ENCODE results near the gene ABHD2.

Gene ABHD2, protein sequence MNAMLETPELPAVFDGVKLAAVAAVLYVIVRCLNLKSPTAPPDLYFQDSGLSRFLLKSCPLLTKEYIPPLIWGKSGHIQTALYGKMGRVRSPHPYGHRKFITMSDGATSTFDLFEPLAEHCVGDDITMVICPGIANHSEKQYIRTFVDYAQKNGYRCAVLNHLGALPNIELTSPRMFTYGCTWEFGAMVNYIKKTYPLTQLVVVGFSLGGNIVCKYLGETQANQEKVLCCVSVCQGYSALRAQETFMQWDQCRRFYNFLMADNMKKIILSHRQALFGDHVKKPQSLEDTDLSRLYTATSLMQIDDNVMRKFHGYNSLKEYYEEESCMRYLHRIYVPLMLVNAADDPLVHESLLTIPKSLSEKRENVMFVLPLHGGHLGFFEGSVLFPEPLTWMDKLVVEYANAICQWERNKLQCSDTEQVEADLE

DNA sequence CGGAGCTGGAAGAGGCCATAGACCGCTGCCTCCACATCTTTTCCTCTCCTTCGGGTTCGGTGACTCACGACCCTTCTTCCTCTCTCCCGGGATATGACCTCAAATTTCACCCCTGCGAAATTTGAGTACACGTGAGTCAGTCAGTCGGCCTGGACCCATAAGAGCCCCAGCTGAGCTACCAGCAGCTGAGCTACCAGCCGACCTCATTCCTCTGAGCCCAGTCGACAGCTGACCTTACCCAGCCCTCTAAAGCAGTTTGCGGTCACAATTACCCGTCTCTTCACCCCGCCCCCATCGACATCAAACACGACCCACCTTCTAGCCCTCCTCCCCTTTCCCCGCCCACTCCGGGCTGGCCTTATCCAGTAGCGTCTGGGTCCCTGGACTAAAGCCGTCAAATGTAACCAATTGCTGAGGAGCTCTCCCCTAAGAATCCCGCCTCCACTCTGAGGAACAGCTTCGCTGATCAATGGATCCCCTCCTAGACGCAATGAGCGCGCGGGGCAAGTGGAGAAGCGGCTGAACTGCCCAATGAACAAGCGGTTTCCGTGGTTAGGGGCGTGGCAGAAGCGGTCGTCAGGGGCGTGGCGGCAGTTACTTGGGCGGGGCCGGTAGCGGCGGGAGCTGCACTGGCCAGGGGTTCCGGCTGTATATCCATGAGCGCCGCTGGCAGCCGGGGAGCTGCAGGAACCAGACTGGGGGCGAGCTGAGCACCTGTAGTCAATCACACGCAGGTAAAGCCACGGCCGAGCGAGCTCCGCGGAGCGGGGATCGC, at the start of gene ABHD2:
Gene ABHD2 (plus strand): TSS at position 627 of the 775 bp plus-strand sequence. CDS start 27,872 bp downstream, outside the sequence.
- no peaks in the 10 kb centered on the region for H3K27me3 ChIP-seq (ENCODE audit: low read depth, low read length)
- peak within 1 kb of the TSS; percentile 62 for H2AFZ ChIP-seq (ENCODE audit: low read depth, low read length)
- H4K20me1 ChIP-seq (ENCODE audit: insufficient read depth, low read length) = no peaks in the 10 kb centered on the region
- peaks cover 30% of the 10 kb centered on the region for H3K79me2 ChIP-seq (ENCODE audit: low read length)
- H3K27ac ChIP-seq (ENCODE audit: low read length) = no peak within 1 kb of the TSS
- peak within 1 kb of the TSS; percentile 94 for H3K4me2 ChIP-seq (ENCODE audit: low read length)
- H3K9me3 ChIP-seq (ENCODE audit: insufficient read depth, low read length) = no peaks in the 10 kb centered on the region
- H3K4me1 ChIP-seq (ENCODE audit: low read length) = peaks cover 38% of the 10 kb centered on the region
- peak within 1 kb of the TSS; percentile 86 for H3K4me3 ChIP-seq (ENCODE audit: low read length)
- no peaks in the 10 kb centered on the region for H3K36me3 ChIP-seq (replicated peaks; ENCODE audit: low read depth, low read length)
- H3K9ac ChIP-seq (ENCODE audit: low read length) = peak within 1 kb of the TSS; percentile 73
- TF ChIP-seq, protein P1, sequence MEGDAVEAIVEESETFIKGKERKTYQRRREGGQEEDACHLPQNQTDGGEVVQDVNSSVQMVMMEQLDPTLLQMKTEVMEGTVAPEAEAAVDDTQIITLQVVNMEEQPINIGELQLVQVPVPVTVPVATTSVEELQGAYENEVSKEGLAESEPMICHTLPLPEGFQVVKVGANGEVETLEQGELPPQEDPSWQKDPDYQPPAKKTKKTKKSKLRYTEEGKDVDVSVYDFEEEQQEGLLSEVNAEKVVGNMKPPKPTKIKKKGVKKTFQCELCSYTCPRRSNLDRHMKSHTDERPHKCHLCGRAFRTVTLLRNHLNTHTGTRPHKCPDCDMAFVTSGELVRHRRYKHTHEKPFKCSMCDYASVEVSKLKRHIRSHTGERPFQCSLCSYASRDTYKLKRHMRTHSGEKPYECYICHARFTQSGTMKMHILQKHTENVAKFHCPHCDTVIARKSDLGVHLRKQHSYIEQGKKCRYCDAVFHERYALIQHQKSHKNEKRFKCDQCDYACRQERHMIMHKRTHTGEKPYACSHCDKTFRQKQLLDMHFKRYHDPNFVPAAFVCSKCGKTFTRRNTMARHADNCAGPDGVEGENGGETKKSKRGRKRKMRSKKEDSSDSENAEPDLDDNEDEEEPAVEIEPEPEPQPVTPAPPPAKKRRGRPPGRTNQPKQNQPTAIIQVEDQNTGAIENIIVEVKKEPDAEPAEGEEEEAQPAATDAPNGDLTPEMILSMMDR (IDR thresholded peaks at IDR 0.05; ENCODE audit: low read depth, low read length) = no peak
- no peak for TF ChIP-seq EZH2phosphoT487 (IDR thresholded peaks at IDR 0.05; ENCODE audit: low read depth)

GRCh38 chr15:89039142-89039541, 49.1 kb upstream of the ABHD2 start:
- Histone ChIP-seq H3K27me3 (ENCODE audit: low read depth, low read length) (peaks cover 34% of the 10 kb centered on the region), H3K27ac (ENCODE audit: low read length) (no peak overlapping the region), H3K9ac (ENCODE audit: low read length) (no peak overlapping the region), H3K4me3 (ENCODE audit: low read length) (no peak overlapping the region), H3K9me3 (ENCODE audit: insufficient read depth, low read length) (no peaks in the 10 kb centered on the region), H3K4me1 (ENCODE audit: low read length) (no peaks in the 10 kb centered on the region), H3K79me2 (ENCODE audit: low read length) (no peaks in the 10 kb centered on the region), H3K4me2 (ENCODE audit: low read length) (no peak overlapping the region), H3K36me3 (replicated peaks; ENCODE audit: low read depth, low read length) (no peaks in the 10 kb centered on the region), H2AFZ (ENCODE audit: low read depth, low read length) (no peak overlapping the region), H4K20me1 (ENCODE audit: insufficient read depth, low read length) (no peaks in the 10 kb centered on the region)
- TF ChIP-seq, protein P1 (IDR thresholded peaks at IDR 0.05; ENCODE audit: low read depth, low read length) = no peak
- TF ChIP-seq EZH2phosphoT487 (IDR thresholded peaks at IDR 0.05; ENCODE audit: low read depth) = no peak

GRCh38 chr15:89041507-89041906, 46.7 kb upstream of the ABHD2 start:
- no peak overlapping the region for H3K27ac ChIP-seq (ENCODE audit: low read length)
- H3K4me1 ChIP-seq (ENCODE audit: low read length) = no peaks in the 10 kb centered on the region
- H3K9me3 ChIP-seq (ENCODE audit: insufficient read depth, low read length) = no peaks in the 10 kb centered on the region
- no peak overlapping the region for H3K4me2 ChIP-seq (ENCODE audit: low read length)
- H3K4me3 ChIP-seq (ENCODE audit: low read length) = no peak overlapping the region
- H3K27me3 ChIP-seq (ENCODE audit: low read depth, low read length) = peaks cover 20% of the 10 kb centered on the region
- H4K20me1 ChIP-seq (ENCODE audit: insufficient read depth, low read length) = no peaks in the 10 kb centered on the region
- no peaks in the 10 kb centered on the region for H3K79me2 ChIP-seq (ENCODE audit: low read length)
- H2AFZ ChIP-seq (ENCODE audit: low read depth, low read length) = no peak overlapping the region
- H3K9ac ChIP-seq (ENCODE audit: low read length) = no peak overlapping the region
- TF ChIP-seq EZH2phosphoT487 (IDR thresholded peaks at IDR 0.05; ENCODE audit: low read depth) = no peak
- TF ChIP-seq, protein P1 (IDR thresholded peaks at IDR 0.05; ENCODE audit: low read depth, low read length) = no peak
- no peaks in the 10 kb centered on the region for H3K36me3 ChIP-seq (replicated peaks; ENCODE audit: low read depth, low read length)

- Histone ChIP-seq H3K27me3 (ENCODE audit: low read depth, low read length) (peaks cover 14% of the 10 kb centered on the region; the same call in 1 of the 2 replicates), H3K9me3 (ENCODE audit: insufficient read depth, low read length) (no peaks in the 10 kb centered on the region), H4K20me1 (ENCODE audit: insufficient read depth, low read length) (no peaks in the 10 kb centered on the region), H3K4me1 (ENCODE audit: low read length) (no peaks in the 10 kb centered on the region), H3K4me3 (ENCODE audit: low read length) (no peak overlapping the region), H3K9ac (ENCODE audit: low read length) (no peak overlapping the region), H3K4me2 (ENCODE audit: low read length) (no peak overlapping the region), H3K79me2 (ENCODE audit: low read length) (no peaks in the 10 kb centered on the region), H3K27ac (ENCODE audit: low read length) (no peak overlapping the region), H2AFZ (ENCODE audit: low read depth, low read length) (no peak overlapping the region), H3K36me3 (replicated peaks; ENCODE audit: low read depth, low read length) (no peaks in the 10 kb centered on the region)
- TF ChIP-seq, protein P1 (IDR thresholded peaks at IDR 0.05; ENCODE audit: low read depth, low read length) = no peak
- no peak for TF ChIP-seq EZH2phosphoT487 (IDR thresholded peaks at IDR 0.05; ENCODE audit: low read depth)
Measured at GRCh38 chr15:89042387-89042786, 45.9 kb upstream of the ABHD2 start.

Measured in OCI-LY3 (cell line).